ENCODE data around the gene THSD8.
A peak's percentile ranks its signal among the peaks of the same experiment; 100 is the strongest.
"Not testable (repeated sequence)": the region's sequence is repeated elsewhere in the genome, so short reads cannot be mapped to it uniquely, and the experiment has no call there.

Gene THSD8

GRCh38 chr19:12833738-12834565 lies 32.1 kb downstream of the THSD8 start:
- no peak for DNase-seq

DNA sequence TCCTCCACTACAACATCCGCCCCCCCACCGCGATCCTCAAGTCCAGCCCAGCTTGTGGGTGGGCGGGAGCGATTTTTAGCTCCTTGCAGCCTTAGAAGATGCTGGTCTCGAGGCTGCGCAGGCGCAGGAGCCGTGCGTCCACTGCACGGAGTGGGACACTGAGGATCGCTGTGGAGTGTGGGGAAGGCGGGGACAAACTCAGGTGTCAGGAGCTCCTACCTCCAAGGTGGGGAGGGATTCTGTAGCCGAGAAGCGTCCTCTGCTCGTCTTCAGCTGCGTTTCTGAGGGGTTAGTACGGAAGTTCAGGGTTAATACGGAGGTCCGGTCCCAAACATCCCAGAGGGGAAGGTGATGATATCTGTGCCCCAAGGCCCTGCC lies 32.7 kb downstream of the THSD8 start, which contains the start of gene RTBDN:
Gene RTBDN, minus strand, starts transcription at position 14 of the 378 bp plus-strand sequence. CDS start 4,600 bp downstream, outside the sequence.
- DNase-seq, result no peak

GRCh38 chr19:12834976-12835757 lies 33.3 kb downstream of the THSD8 start:
- DNase-seq, result no peak

DNA sequence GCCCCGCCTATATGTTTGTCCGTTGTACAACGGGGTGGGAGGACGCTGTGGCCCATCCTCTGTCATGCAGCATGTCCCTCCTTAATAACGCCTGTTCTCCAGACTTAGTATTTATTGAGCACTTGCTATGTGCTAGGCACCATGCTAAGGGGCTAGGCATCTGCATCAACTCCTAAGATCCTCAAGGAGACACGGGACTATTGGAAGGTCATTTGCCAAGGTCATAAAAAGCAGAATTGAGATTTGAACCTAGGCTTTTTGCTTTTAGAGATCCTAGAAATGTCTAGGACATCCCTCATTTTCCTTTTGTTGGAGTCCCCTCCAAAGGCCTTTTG lies 34.6 kb downstream of the THSD8 start:
- no peak for DNase-seq

GRCh38 chr19:12837225-12837624 lies 35.4 kb downstream of the THSD8 start:
- DNase-seq, result no peak

DNA sequence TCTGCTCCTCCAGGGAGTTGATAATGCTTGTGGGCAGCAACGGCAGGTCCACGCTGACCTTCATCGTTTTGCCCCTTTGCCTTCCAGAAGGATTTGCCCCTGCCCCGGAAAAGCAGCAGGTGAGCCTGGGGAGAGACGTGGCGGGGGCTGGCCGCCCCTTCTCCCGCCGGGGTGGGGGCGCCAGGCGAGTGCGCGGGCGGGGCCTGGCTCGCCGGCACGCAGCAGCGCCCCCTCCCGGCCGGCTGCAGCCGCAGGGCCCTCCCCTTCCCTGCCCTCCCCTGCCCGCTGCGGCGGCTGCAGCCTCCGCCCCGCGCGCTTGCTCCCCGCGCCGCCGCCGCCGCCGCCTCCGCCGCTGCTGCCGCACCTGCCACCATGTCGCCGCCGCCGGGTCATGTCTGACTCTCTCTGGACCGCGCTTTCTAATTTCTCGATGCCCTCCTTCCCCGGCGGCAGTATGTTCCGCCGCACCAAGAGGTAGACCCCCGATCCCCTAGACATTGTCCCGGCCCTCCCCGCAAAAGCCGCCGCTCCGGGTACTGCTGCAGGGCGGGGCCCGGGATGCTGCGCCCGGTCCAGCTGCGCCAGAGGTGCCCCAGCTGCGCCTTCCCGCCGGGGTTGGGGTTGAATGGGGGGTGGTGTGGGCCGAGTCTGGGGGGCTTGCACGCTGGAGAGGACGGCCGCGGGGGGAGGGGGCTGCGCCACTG lies 36.5 kb downstream of the THSD8 start, which contains the start of gene MAST1:
Gene MAST1, plus strand, starts transcription at position 334 of the 704 bp plus-strand sequence. Its CDS starts 58 bp downstream, at position 392.
- DNase-seq, result peak; percentile 29

DNA sequence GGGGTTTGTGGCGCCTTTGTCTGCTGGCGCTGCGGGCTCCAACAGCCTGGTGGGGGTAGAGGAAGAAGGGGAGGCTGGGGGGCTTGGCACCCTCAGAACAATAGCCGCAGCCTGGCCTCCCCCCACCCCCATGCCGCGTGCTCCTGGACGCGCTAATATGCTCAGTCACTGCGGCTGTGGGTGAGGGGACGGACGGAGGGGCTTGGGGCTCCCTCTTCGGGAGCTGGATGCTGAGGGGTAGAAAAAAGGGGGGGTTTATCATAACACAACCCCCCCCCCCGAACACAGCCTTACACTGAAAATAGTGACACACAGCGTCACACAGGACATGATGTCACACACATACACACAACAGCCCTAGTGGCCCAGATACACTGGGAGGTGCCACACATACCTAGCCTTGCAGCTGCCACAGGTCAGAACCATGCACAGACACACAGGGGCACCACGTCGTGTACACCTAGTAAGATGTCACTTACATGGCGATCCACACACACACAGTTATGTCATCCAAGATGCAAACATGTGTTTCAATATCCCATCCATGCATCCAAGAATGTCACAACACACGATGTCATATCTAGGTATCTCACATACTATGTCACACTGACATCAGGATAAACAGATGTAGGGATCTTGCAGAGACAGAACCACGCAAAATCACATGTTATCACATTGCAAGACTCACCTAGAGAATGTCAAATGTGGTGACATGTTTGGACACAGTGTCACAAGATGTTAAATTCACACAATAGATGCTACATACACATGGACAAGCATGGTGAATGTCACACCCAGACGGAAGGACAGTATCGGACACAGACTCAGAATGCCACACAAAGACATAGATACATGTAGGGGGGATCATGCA lies 37.3 kb downstream of the THSD8 start:
- no peak for DNase-seq

- no peak for DNase-seq
Observed at GRCh38 chr19:12840091-12841079, 38.5 kb downstream of the THSD8 start.

GRCh38 chr19:12841094-12841493 lies 39.2 kb downstream of the THSD8 start:
- no peak for DNase-seq

DNA sequence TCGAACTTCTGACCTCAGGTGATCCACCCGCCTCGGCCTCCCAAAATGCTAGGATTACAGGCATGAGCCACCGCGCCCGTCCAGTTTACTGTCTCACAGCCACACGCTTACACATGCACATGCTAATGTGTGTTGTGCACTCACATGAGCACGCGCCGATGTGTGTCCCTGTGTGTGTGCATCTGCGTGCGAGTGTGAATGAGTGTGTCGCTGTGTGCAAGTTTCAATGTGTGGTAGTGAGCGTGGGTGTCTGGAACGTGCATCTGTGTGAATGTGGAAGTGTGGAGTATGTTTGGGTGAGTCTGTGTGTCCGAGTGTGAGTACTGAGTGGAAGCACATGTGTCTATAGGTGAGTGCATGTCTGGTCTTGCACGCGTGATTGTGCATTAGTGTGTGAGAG lies 40.6 kb downstream of the THSD8 start:
- no peak for DNase-seq

- DNase-seq, result no peak
Observed at GRCh38 chr19:12843328-12843727, 41.5 kb downstream of the THSD8 start.

- no peak for DNase-seq
Observed at GRCh38 chr19:12843999-12844732, 42.3 kb downstream of the THSD8 start.

DNA sequence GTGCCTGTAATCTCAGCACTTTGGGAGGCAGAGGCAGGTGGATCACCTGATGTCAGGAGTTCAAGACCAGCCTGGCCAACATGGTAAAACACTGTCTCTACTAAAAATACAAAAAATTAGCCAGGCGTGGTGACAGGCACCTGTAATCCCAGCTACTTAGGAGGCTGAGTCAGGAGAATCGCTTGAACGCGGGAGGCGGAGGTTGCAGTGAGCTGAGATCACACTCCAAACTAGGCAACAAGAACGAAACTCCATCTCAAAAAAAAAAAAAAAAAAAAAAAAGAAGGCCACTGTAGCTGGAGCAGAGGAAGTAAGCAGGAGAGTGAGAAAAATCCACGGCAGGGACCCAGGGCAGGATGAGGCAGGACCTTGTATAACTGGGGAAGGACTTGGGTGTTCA lies 44.7 kb downstream of the THSD8 start:
- DNase-seq, result not testable (repeated sequence)

DNA sequence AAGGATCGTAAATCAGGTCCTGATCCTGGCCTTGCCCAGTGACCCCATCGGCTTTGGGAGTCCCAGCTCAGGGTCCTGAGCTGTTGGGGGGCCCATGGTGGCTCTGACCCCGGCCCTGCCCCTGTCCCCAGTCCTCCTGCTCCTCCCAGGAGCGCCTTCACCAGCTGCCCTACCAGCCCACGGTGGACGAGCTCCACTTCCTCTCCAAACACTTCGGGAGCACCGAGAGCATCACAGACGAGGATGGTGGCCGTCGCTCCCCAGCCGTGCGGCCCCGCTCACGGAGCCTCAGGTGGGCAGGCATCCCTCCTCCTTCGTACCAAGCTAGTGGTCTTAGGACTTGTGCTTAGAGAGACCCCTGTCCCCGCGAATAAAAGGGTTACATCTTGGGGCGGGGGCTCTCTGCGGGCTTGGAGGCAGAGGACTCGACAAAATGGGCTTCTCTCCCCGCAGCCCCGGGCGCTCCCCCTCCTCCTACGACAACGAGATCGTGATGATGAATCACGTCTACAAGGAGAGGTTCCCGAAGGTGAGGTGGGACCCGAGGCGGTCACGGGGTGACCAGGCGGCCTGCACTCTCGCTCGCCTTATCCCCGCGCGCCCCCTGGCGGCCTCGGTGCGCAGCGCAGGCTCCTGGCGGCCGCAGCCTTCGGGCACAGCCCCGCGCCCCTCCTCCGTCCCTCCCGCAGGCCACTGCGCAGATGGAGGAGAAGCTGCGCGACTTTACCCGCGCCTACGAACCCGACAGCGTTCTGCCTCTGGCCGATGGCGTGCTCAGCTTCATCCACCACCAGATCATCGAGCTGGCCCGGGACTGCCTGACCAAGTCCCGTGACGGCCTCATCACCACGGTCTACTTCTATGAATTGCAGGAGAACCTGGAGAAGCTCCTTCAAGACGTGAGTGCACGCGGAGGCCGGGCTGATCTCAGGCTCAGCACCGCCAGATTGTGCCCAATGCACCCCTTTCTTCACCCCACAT lies 45.6 kb downstream of the THSD8 start:
- peak; percentile 67 for DNase-seq

All from activated effector memory CD4-positive, alpha-beta T cell treated with Interleukin-2 at 50 U/mL for 16 hours (primary cell).